K562 (cell line): ENCODE measurements around the gene SOX15. TPM values are rescaled to one million over a fixed set of nuclear protein-coding genes. Genes with fewer than 3 reads are reported as not detected.

ENCODE experiments used
- ATF1 ChIP-seq, 2 experiments: fragments of 450-650 bp in 1 of 2; IDR thresholded peaks; 2 replicates each; pipeline ENCODE4 v1.6.1; 2016; ENCODE audit warnings: missing compliant biosample characterization in 1 of 2, missing genetic modification characterization in 1 of 2
- BRF1 ChIP-seq: IDR thresholded peaks from 3 replicates; pipeline ENCODE4 v1.6.1; 2011; ENCODE audit warnings: borderline replicate concordance, mild to moderate bottlenecking; ENCODE audit not compliant: insufficient read length; ENCODE audit errors: extremely low read depth
- CEBPG ChIP-seq, 3 experiments: fragments of 200-800 bp in 1 of 3; sonication (Bioruptor generic) in 1 of 3; sonication (generic) in 1 of 3; formaldehyde crosslinking in 1 of 3; IDR thresholded peaks in 2 of 3; conservative IDR thresholded peaks in 1 of 3; 2 replicates each; pipeline versions ENCODE4 v1.6.1 to v1.8.0; 2016 to 2022; ENCODE audit warnings: missing compliant biosample characterization in 2 of 3, missing genetic modification characterization in 2 of 3, mild to moderate bottlenecking in 1 of 3, missing genetic modification reagents in 1 of 3
- CREM ChIP-seq: IDR thresholded peaks from 2 replicates; pipeline ENCODE4 v1.6.1; 2014; ENCODE audit warnings: antibody characterized with exemption, low read depth
- CSDE1 ChIP-seq, 2 experiments: fragments of 450-650 bp; IDR thresholded peaks; 2 replicates each; pipeline ENCODE4 v1.6.1; 2016; ENCODE audit warnings: mild to moderate bottlenecking in 1 of 2
- HDAC2 ChIP-seq: fragments of 450-650 bp; IDR thresholded peaks from 2 replicates; pipeline ENCODE4 v1.6.1; 2016; ENCODE audit warnings: mild to moderate bottlenecking
- HDAC3 ChIP-seq: fragments of 450-650 bp; IDR thresholded peaks from 2 replicates; pipeline ENCODE4 v1.6.1; 2018; ENCODE audit warnings: borderline replicate concordance, mild to moderate bottlenecking, moderate library complexity; ENCODE audit not compliant: partially characterized antibody
- HDAC8 ChIP-seq: fragments of 450-650 bp; IDR thresholded peaks from 2 replicates; pipeline ENCODE4 v1.6.1; 2016; ENCODE audit warnings: mild to moderate bottlenecking, missing genetic modification characterization, moderate library complexity, missing compliant biosample characterization
- ILF3 ChIP-seq: fragments of 450-650 bp; IDR thresholded peaks from 2 replicates; pipeline ENCODE4 v1.6.1; 2018; ENCODE audit warnings: antibody characterized with exemption, mild to moderate bottlenecking, moderate library complexity, borderline replicate concordance
- JUND ChIP-seq, 2 experiments: IDR thresholded peaks; 2 replicates in 1 of 2; 3 replicates in 1 of 2; pipeline ENCODE4 v1.6.1; 2011; ENCODE audit warnings: borderline replicate concordance in 2 of 2, low read depth in 2 of 2, low read length in 2 of 2, improper control_type of control experiment in 1 of 2, missing biosample characterization in 1 of 2, missing genetic modification characterization in 1 of 2, missing genetic modification reagents in 1 of 2
- SAFB2 ChIP-seq: fragments of 200-400 bp; formaldehyde crosslinking; IDR thresholded peaks from 2 replicates; pipeline ENCODE4 v1.6.1; 2018; ENCODE audit warnings: borderline replicate concordance, low read length, low read depth, moderate library complexity; ENCODE audit not compliant: severe bottlenecking
- TBL1XR1 ChIP-seq, 2 experiments: IDR thresholded peaks; 2 replicates each; pipeline ENCODE4 v1.6.1; 2012; ENCODE audit warnings: improper control_type of control experiment in 2 of 2, low read length in 2 of 2, mild to moderate bottlenecking in 1 of 2
- TFAM ChIP-seq: fragments of 250-450 bp; sonication (Bioruptor Pico); conservative IDR thresholded peaks from 2 replicates; pipeline ENCODE4 v1.5.0; 2021; ENCODE audit warnings: mild to moderate bottlenecking, moderate library complexity
- polyA plus RNA-seq, 8 experiments: library from polyadenylated mRNA; depleted of rRNA in 4 of 8; stranded (reverse) in 5 of 8; unstranded in 3 of 8; fragments of >200 nt; fragmentation: Nextera tagmentation in 2 of 8; fragmentation: Illumina TruSeq in 1 of 8; extraction: Ambion mirVana in 2 of 8; extraction: Trizol in 1 of 8; gene quantifications; 2 replicates each; pipeline versions ENCODE4 v1.2.1 to v1.2.3, GENCODE V29; 2011 to 2014; ENCODE audit warnings: inconsistent platforms in 1 of 8, missing spikeins in 1 of 8
- total RNA-seq, 7 experiments: library from RNA; depleted of rRNA in 6 of 7; stranded (reverse); fragments of >200 nt in 6 of 7; fragmentation: Illumina TruSeq in 2 of 7; extraction: Trizol in 2 of 7; gene quantifications; 2 replicates each; pipeline versions ENCODE4 v1.2.1 to v1.2.3, GENCODE V29; 2011 to 2021; ENCODE audit warnings: low replicate concordance in 1 of 7
- TF ChIP-seq, protein P1 (sequence below): sonication (generic); formaldehyde crosslinking; IDR thresholded peaks from 2 replicates; pipeline ENCODE4 v1.8.0; 2022; ENCODE audit warnings: mild to moderate bottlenecking, missing genetic modification reagents, borderline replicate concordance
- TF ChIP-seq, protein P2 (sequence below): sonication (generic); formaldehyde crosslinking; IDR thresholded peaks from 2 replicates; pipeline ENCODE4 v1.9.0; 2022; ENCODE audit warnings: mild to moderate bottlenecking, missing genetic modification reagents
- TF ChIP-seq, protein P3 (sequence below): fragments of 450-650 bp; IDR thresholded peaks from 2 replicates; pipeline ENCODE4 v1.6.1; 2016; ENCODE audit warnings: missing biosample characterization, missing genetic modification characterization
- TF ChIP-seq, protein P4 (sequence below), 2 experiments: fragments of 250-450 bp in 1 of 2; fragments of 450-650 bp in 1 of 2; sonication (Bioruptor Pico) in 1 of 2; IDR thresholded peaks; 2 replicates each; pipeline versions ENCODE4 v1.6.1 to v1.8.0; 2016 to 2021; ENCODE audit warnings: mild to moderate bottlenecking in 2 of 2, moderate library complexity in 2 of 2, missing compliant biosample characterization in 1 of 2, missing genetic modification characterization in 1 of 2

Gene SOX15
- total and polyA plus RNA-seq, 9 of the 15 experiments (the other 6 are each of a cell fraction or from before 2014, with no cell fraction given): 0.07 to 0.33 (median 0.19) TPM; not detected in 5

DNA sequence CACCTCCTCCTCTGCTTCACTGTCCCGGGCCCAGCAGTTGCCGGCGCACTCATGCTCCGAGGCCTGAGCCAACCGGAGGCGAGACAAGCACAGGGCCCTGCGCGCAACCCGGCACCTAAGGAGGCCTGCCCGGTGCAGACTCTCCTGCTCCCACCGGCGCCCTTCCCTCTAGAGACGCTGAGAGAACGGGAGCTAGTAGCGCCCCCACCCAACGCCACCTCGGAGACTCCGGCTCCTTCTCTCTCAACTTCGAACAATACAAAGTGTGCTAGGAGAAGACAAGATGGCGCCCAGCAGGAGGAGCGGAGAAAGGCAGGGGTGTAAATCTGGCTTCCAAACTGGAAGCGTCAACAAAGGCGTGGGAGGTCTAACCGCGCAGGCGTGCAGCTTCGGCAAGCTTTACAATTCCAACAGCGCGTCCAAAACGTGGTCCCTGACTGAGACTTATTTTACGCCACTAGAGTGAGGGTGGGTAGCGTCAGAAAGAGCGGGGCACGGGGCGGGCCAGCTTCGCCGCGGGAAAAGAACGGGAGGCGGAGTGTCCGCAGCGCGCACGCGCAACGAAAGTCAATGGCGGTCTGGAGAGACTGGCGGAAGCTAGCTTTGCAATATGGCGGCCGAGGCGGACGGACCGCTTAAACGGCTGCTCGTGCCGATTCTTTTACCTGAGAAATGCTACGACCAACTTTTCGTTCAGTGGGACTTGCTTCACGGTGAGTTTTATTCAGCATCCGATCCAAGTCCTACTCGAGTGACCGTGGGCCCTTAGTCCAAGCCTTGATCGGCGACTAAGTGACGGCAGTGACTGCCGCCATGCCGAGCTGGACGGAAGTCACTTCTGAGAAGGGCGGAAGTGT lies 6.4 kb downstream of the SOX15 start, which contains the start of gene MPDU1 (continued):
- TF ChIP-seq, protein P1, sequence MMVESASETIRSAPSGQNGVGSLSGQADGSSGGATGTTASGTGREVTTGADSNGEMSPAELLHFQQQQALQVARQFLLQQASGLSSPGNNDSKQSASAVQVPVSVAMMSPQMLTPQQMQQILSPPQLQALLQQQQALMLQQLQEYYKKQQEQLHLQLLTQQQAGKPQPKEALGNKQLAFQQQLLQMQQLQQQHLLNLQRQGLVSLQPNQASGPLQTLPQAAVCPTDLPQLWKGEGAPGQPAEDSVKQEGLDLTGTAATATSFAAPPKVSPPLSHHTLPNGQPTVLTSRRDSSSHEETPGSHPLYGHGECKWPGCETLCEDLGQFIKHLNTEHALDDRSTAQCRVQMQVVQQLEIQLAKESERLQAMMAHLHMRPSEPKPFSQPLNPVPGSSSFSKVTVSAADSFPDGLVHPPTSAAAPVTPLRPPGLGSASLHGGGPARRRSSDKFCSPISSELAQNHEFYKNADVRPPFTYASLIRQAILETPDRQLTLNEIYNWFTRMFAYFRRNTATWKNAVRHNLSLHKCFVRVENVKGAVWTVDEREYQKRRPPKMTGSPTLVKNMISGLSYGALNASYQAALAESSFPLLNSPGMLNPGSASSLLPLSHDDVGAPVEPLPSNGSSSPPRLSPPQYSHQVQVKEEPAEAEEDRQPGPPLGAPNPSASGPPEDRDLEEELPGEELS (CRISPR knock-in tag): peak; percentile 37; the same call in 1 of the 2 replicates
- TF ChIP-seq HDAC3 (no peak), ATF1 (CRISPR knock-in tag; IDR thresholded peaks at IDR 0.05) (no peak), ATF1 (tag; IDR thresholded peaks at IDR 0.05) (peak; percentile 78), CEBPG (CRISPR knock-in tag; IDR thresholded peaks at IDR 0.05) (peak; percentile 20; the same call in 1 of the 2 replicates), CEBPG (tag; conservative IDR thresholded peaks at IDR 0.05 in 1 of 2, IDR thresholded peaks at IDR 0.05 in 1 of 2) (no peak), SAFB2 (no peak), JUND (IDR thresholded peaks at IDR 0.05; ENCODE audit: borderline replicate concordance, low read depth, low read length) (peak; percentile 46), JUND (tag; IDR thresholded peaks at IDR 0.05; ENCODE audit: borderline replicate concordance, low read depth, low read length) (no peak; the same call in 1 of the 3 replicates), TBL1XR1 (IDR thresholded peaks at IDR 0.05; ENCODE audit: low read length in 2 of 2) (0 out of 4 replicates have a peak, but pooled peaks of 1 of the 2 experiments have one; percentile 19), ILF3 (no peak), HDAC2 (0 out of 2 replicates have a peak, but pooled peaks have one; percentile 54), BRF1 (no peak), CSDE1 (IDR thresholded peaks at IDR 0.05) (peak; percentile 49 to 88; a peak in 2 of 4 replicates), CREM (peak; percentile 85), HDAC8 (tag) (peak; percentile 79; the same call in 1 of the 2 replicates), TFAM (CRISPR knock-in tag) (no peak)
- TF ChIP-seq, protein P2, sequence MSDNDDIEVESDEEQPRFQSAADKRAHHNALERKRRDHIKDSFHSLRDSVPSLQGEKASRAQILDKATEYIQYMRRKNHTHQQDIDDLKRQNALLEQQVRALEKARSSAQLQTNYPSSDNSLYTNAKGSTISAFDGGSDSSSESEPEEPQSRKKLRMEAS (CRISPR knock-in tag): peak; percentile 99
- TF ChIP-seq, protein P3, sequence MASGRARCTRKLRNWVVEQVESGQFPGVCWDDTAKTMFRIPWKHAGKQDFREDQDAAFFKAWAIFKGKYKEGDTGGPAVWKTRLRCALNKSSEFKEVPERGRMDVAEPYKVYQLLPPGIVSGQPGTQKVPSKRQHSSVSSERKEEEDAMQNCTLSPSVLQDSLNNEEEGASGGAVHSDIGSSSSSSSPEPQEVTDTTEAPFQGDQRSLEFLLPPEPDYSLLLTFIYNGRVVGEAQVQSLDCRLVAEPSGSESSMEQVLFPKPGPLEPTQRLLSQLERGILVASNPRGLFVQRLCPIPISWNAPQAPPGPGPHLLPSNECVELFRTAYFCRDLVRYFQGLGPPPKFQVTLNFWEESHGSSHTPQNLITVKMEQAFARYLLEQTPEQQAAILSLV (tag): peak; percentile 48; the same call in 1 of the 2 replicates
- TF ChIP-seq, protein P4, sequence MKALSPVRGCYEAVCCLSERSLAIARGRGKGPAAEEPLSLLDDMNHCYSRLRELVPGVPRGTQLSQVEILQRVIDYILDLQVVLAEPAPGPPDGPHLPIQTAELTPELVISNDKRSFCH (CRISPR knock-in tag; IDR thresholded peaks at IDR 0.05): no peak
- TF ChIP-seq, protein P4 (tag; IDR thresholded peaks at IDR 0.05): peak; percentile 93
